ENCODE data around the gene ATP1A1.

Gene ATP1A1

GRCh38 chr1:116411784-116412479, 38.9 kb downstream of the ATP1A1 start:
- no peak overlapping the region for H2AFZ ChIP-seq (ENCODE audit: low read length)
- no peaks in the 10 kb centered on the region for H3K9me2 ChIP-seq (replicated peaks; ENCODE audit: insufficient read depth, low read length)
- H3K27ac ChIP-seq (ENCODE audit: low read length), result no peak overlapping the region
- no peaks in the 10 kb centered on the region for H3K36me3 ChIP-seq (replicated peaks; ENCODE audit: insufficient read depth, low read length)
- H3F3A ChIP-seq (ENCODE audit: insufficient read depth, low read length), result no peaks in the 10 kb centered on the region
- H3K4me2 ChIP-seq (ENCODE audit: low read depth, low read length), result no peak overlapping the region
- H4K20me1 ChIP-seq (ENCODE audit: insufficient read depth, low read length), result no peaks in the 10 kb centered on the region
- no peaks in the 10 kb centered on the region for H3K4me1 ChIP-seq (ENCODE audit: low read length)
- no peak for TF ChIP-seq EZH2 (optimal IDR thresholded peaks at IDR 0.05; ENCODE audit: low read depth, low read length)
- TF ChIP-seq EZH2phosphoT487 (IDR thresholded peaks at IDR 0.05; ENCODE audit: low read length), result no peak
- no peak overlapping the region for H3K9ac ChIP-seq (ENCODE audit: low read length)
- H3K9me3 ChIP-seq (replicated peaks; ENCODE audit: insufficient read depth, low read length), result no peaks in the 10 kb centered on the region
- H3K27me3 ChIP-seq (replicated peaks; ENCODE audit: insufficient read depth, low read length), result no peaks in the 10 kb centered on the region
- no peaks in the 10 kb centered on the region for H3K79me2 ChIP-seq (ENCODE audit: low read length)
- H3K4me3 ChIP-seq (ENCODE audit: low read length), result no peak overlapping the region
- DNase-seq, result no peak

GRCh38 chr1:116412480-116412798, 39.4 kb downstream of the ATP1A1 start:
- no peaks in the 10 kb centered on the region for H3K79me2 ChIP-seq (ENCODE audit: low read length)
- H3K4me3 ChIP-seq (ENCODE audit: low read length), result no peak overlapping the region
- H3F3A ChIP-seq (ENCODE audit: insufficient read depth, low read length), result no peaks in the 10 kb centered on the region
- H3K27me3 ChIP-seq (replicated peaks; ENCODE audit: insufficient read depth, low read length), result no peaks in the 10 kb centered on the region
- no peaks in the 10 kb centered on the region for H3K9me2 ChIP-seq (replicated peaks; ENCODE audit: insufficient read depth, low read length)
- H3K4me2 ChIP-seq (ENCODE audit: low read depth, low read length), result no peak overlapping the region
- no peaks in the 10 kb centered on the region for H4K20me1 ChIP-seq (ENCODE audit: insufficient read depth, low read length)
- H3K9me3 ChIP-seq (replicated peaks; ENCODE audit: insufficient read depth, low read length), result no peaks in the 10 kb centered on the region
- no peak overlapping the region for H3K9ac ChIP-seq (ENCODE audit: low read length)
- no peak overlapping the region for H2AFZ ChIP-seq (ENCODE audit: low read length)
- 0 out of 2 replicates have a peak, but pooled peaks cover 2% of the 10 kb centered on the region for H3K4me1 ChIP-seq (ENCODE audit: low read length)
- no peak overlapping the region for H3K27ac ChIP-seq (ENCODE audit: low read length)
- no peak for TF ChIP-seq EZH2 (optimal IDR thresholded peaks at IDR 0.05; ENCODE audit: low read depth, low read length)
- TF ChIP-seq CTCF (IDR thresholded peaks at IDR 0.05; ENCODE audit: low read length), result no peak
- TF ChIP-seq EZH2phosphoT487 (IDR thresholded peaks at IDR 0.05; ENCODE audit: low read length), result no peak
- DNase-seq, result no peak
- H3K36me3 ChIP-seq (replicated peaks; ENCODE audit: insufficient read depth, low read length), result no peaks in the 10 kb centered on the region

- Histone ChIP-seq H3K4me2 (ENCODE audit: low read depth, low read length) (no peak overlapping the region), H3K27ac (ENCODE audit: low read length) (no peak overlapping the region), H3K36me3 (replicated peaks; ENCODE audit: insufficient read depth, low read length) (no peaks in the 10 kb centered on the region), H3K4me1 (ENCODE audit: low read length) (0 out of 2 replicates have a peak, but pooled peaks cover 5% of the 10 kb centered on the region), H2AFZ (ENCODE audit: low read length) (no peak overlapping the region), H3K9ac (ENCODE audit: low read length) (no peak overlapping the region), H4K20me1 (ENCODE audit: insufficient read depth, low read length) (no peaks in the 10 kb centered on the region), H3K9me3 (replicated peaks; ENCODE audit: insufficient read depth, low read length) (no peaks in the 10 kb centered on the region), H3K4me3 (ENCODE audit: low read length) (no peak overlapping the region), H3K27me3 (replicated peaks; ENCODE audit: insufficient read depth, low read length) (no peaks in the 10 kb centered on the region), H3K9me2 (replicated peaks; ENCODE audit: insufficient read depth, low read length) (no peaks in the 10 kb centered on the region), H3K79me2 (ENCODE audit: low read length) (no peaks in the 10 kb centered on the region), H3F3A (ENCODE audit: insufficient read depth, low read length) (no peaks in the 10 kb centered on the region)
- DNase-seq, result no peak
- TF ChIP-seq CTCF (IDR thresholded peaks at IDR 0.05; ENCODE audit: low read length) (no peak), EZH2phosphoT487 (IDR thresholded peaks at IDR 0.05; ENCODE audit: low read length) (no peak), EZH2 (optimal IDR thresholded peaks at IDR 0.05; ENCODE audit: low read depth, low read length) (no peak)
These were observed 39.9 kb downstream of the ATP1A1 start for GRCh38 chr1:116412898-116413297.

GRCh38 chr1:116413414-116413813, 40.4 kb downstream of the ATP1A1 start:
- Histone ChIP-seq H3K4me1 (ENCODE audit: low read length) (0 out of 2 replicates have a peak, but pooled peaks cover 5% of the 10 kb centered on the region), H3K36me3 (replicated peaks; ENCODE audit: insufficient read depth, low read length) (no peaks in the 10 kb centered on the region), H3K27me3 (replicated peaks; ENCODE audit: insufficient read depth, low read length) (no peaks in the 10 kb centered on the region), H3K4me2 (ENCODE audit: low read depth, low read length) (no peak overlapping the region), H3K4me3 (ENCODE audit: low read length) (no peak overlapping the region), H4K20me1 (ENCODE audit: insufficient read depth, low read length) (no peaks in the 10 kb centered on the region), H3K9me2 (replicated peaks; ENCODE audit: insufficient read depth, low read length) (no peaks in the 10 kb centered on the region), H2AFZ (ENCODE audit: low read length) (no peak overlapping the region), H3K27ac (ENCODE audit: low read length) (no peak overlapping the region), H3F3A (ENCODE audit: insufficient read depth, low read length) (no peaks in the 10 kb centered on the region), H3K79me2 (ENCODE audit: low read length) (no peaks in the 10 kb centered on the region), H3K9me3 (replicated peaks; ENCODE audit: insufficient read depth, low read length) (no peaks in the 10 kb centered on the region), H3K9ac (ENCODE audit: low read length) (no peak overlapping the region)
- TF ChIP-seq CTCF (IDR thresholded peaks at IDR 0.05; ENCODE audit: low read length) (no peak), EZH2phosphoT487 (IDR thresholded peaks at IDR 0.05; ENCODE audit: low read length) (no peak), EZH2 (optimal IDR thresholded peaks at IDR 0.05; ENCODE audit: low read depth, low read length) (no peak)
- no peak for DNase-seq

All from MM.1S (cell line).